Chondrocyte (in vitro differentiated cells): ENCODE data around the gene OR10G7. TPM values are rescaled to one million over a fixed set of nuclear protein-coding genes. Genes with fewer than 3 reads are reported as not detected.

Source experiments
- DNase-seq: peaks from one replicate; pipeline ENCODE4 v3.0.0; 2021; ENCODE audit warnings: mixed read lengths, low spot score
- H3K27ac Mint-ChIP-seq: one replicate; pipeline ENCODE4 v1.8.0; 2021; ENCODE audit warnings: mild to moderate bottlenecking, moderate library complexity, mixed read lengths; ENCODE audit not compliant: unreplicated experiment
- H3K27me3 Mint-ChIP-seq: 2 replicates; pipeline ENCODE4 v1.8.0; 2021; ENCODE audit warnings: low read depth, mixed read lengths
- H3K36me3 Mint-ChIP-seq: 2 replicates; pipeline ENCODE4 v1.8.0; 2021; ENCODE audit warnings: low read depth, mixed read lengths
- H3K4me1 Mint-ChIP-seq: 2 replicates; pipeline ENCODE4 v1.8.0; 2021; ENCODE audit warnings: low read depth, mild to moderate bottlenecking, mixed read lengths
- H3K4me3 Mint-ChIP-seq: one replicate; pipeline ENCODE4 v1.8.0; 2021; ENCODE audit warnings: mild to moderate bottlenecking, moderate library complexity, mixed read lengths; ENCODE audit not compliant: unreplicated experiment
- H3K9me3 Mint-ChIP-seq: 2 replicates; pipeline ENCODE4 v1.8.0; 2021; ENCODE audit warnings: low read depth, mixed read lengths
- CTCF ChIP-seq: fragments of 200-600 bp; sonication (generic); IDR thresholded peaks from 2 replicates; pipeline ENCODE4 v1.5.0; 2021; ENCODE audit warnings: antibody characterized with exemption, mild to moderate bottlenecking, moderate library complexity
- long read RNA-seq: library from polyadenylated mRNA; stranded (forward); transcript quantifications from one replicate; pipeline ENCODE4 v2.0.0, GENCODE V29; 2021
- total RNA-seq: library from RNA; stranded (reverse); gene quantifications from 3 replicates; pipeline ENCODE4 v1.2.1, GENCODE V29; 2021

Gene OR10G7
- total RNA-seq = not detected in 3 replicates
- long read RNA-seq = 0 reads

- peaks cover 9% of the 10 kb centered on the region for H3K27me3 Mint-ChIP-seq
- no peak for TF ChIP-seq CTCF
Measured at GRCh38 chr11:124041254-124041653, at the start of gene OR10G7. Gene OR10G7 (minus strand): TSS chr11:124041325. CDS start chr11:124039001, 2,324 bp downstream.

GRCh38 chr11:124085997-124086846 lies 45.1 kb upstream of the OR10G7 start:
- H3K27me3 Mint-ChIP-seq = peaks cover 53% of the 10 kb centered on the region
- no peak for DNase-seq
- no peaks in the 10 kb centered on the region for H3K9me3 Mint-ChIP-seq
- H3K27ac Mint-ChIP-seq = no peak overlapping the region
- H3K36me3 Mint-ChIP-seq = no peaks in the 10 kb centered on the region
- H3K4me1 Mint-ChIP-seq = no peaks in the 10 kb centered on the region
- no peak overlapping the region for H3K4me3 Mint-ChIP-seq
- no peak for TF ChIP-seq CTCF

More at GRCh38 chr11:124041254-124041653, at the start of gene OR10G7:
- Mint-ChIP-seq H3K4me3 (no peak within 1 kb of the TSS), H3K36me3 (no peaks in the 10 kb centered on the region), H3K4me1 (no peaks in the 10 kb centered on the region), H3K27ac (no peak within 1 kb of the TSS), H3K9me3 (no peaks in the 10 kb centered on the region)
- DNase-seq = no peak

- no peak for DNase-seq
- H3K27me3 Mint-ChIP-seq = peaks cover 50% of the 10 kb centered on the region
- H3K9me3 Mint-ChIP-seq = no peaks in the 10 kb centered on the region
- no peaks in the 10 kb centered on the region for H3K36me3 Mint-ChIP-seq
- H3K4me1 Mint-ChIP-seq = no peaks in the 10 kb centered on the region
- H3K4me3 Mint-ChIP-seq = no peak overlapping the region
- no peak for TF ChIP-seq CTCF
- no peak overlapping the region for H3K27ac Mint-ChIP-seq
Measured at GRCh38 chr11:124085583-124085982, 44.5 kb upstream of the OR10G7 start.

GRCh38 chr11:124082371-124082770 lies 41.2 kb upstream of the OR10G7 start:
- TF ChIP-seq CTCF = no peak
- no peaks in the 10 kb centered on the region for H3K9me3 Mint-ChIP-seq
- no peaks in the 10 kb centered on the region for H3K36me3 Mint-ChIP-seq
- H3K4me3 Mint-ChIP-seq = no peak overlapping the region
- peaks cover 46% of the 10 kb centered on the region for H3K27me3 Mint-ChIP-seq
- H3K4me1 Mint-ChIP-seq = no peaks in the 10 kb centered on the region
- H3K27ac Mint-ChIP-seq = no peak overlapping the region
- DNase-seq = no peak

- no peak for TF ChIP-seq CTCF
- Mint-ChIP-seq H3K27ac (no peak overlapping the region), H3K27me3 (peaks cover 44% of the 10 kb centered on the region), H3K9me3 (no peaks in the 10 kb centered on the region), H3K4me3 (no peak overlapping the region), H3K4me1 (no peaks in the 10 kb centered on the region), H3K36me3 (no peaks in the 10 kb centered on the region)
- no peak for DNase-seq
Measured at GRCh38 chr11:124081483-124081882, 40.4 kb upstream of the OR10G7 start.
